ENCODE results near the gene ADAMTS9.

ADAMTS9 gene

GRCh38 chr3:64651741-64652241 lies 36.0 kb downstream of the ADAMTS9 start:
- DNase-seq = no peak

GRCh38 chr3:64651303-64651702 lies 36.5 kb downstream of the ADAMTS9 start:
- no peak for DNase-seq

- no peak for DNase-seq
These were observed 37.1 kb downstream of the ADAMTS9 start for GRCh38 chr3:64650715-64651114.

- no peak for DNase-seq
These were observed 37.6 kb downstream of the ADAMTS9 start for GRCh38 chr3:64650096-64650622.

GRCh38 chr3:64648927-64649906 lies 38.6 kb downstream of the ADAMTS9 start:
- DNase-seq = no peak

GRCh38 chr3:64647825-64648224 lies 40.0 kb downstream of the ADAMTS9 start:
- no peak for DNase-seq

- DNase-seq = no peak
These were observed 42.6 kb downstream of the ADAMTS9 start for GRCh38 chr3:64645243-64645642.

- no peak for DNase-seq
These were observed 43.3 kb downstream of the ADAMTS9 start for GRCh38 chr3:64644483-64644882.

GRCh38 chr3:64642327-64643151 lies 45.3 kb downstream of the ADAMTS9 start:
- DNase-seq = no peak

- DNase-seq = no peak
These were observed 48.8 kb downstream of the ADAMTS9 start for GRCh38 chr3:64638981-64639481.

- DNase-seq = no peak
These were observed 49.3 kb downstream of the ADAMTS9 start for GRCh38 chr3:64638511-64638910.

- no peak for DNase-seq
These were observed 53.4 kb downstream of the ADAMTS9 start for GRCh38 chr3:64634417-64634816.

- DNase-seq = no peak
These were observed 55.8 kb downstream of the ADAMTS9 start for GRCh38 chr3:64631951-64632350.

GRCh38 chr3:64627471-64628321 lies 60.1 kb downstream of the ADAMTS9 start:
- no peak for DNase-seq

- no peak for DNase-seq
These were observed 60.8 kb downstream of the ADAMTS9 start for GRCh38 chr3:64627042-64627441.

GRCh38 chr3:64625381-64625780 lies 62.4 kb downstream of the ADAMTS9 start:
- DNase-seq = no peak

- DNase-seq = no peak
These were observed 64.7 kb downstream of the ADAMTS9 start for GRCh38 chr3:64623125-64623524.

GRCh38 chr3:64621726-64622395 lies 65.9 kb downstream of the ADAMTS9 start:
- no peak for DNase-seq

GRCh38 chr3:64621275-64621674 lies 66.5 kb downstream of the ADAMTS9 start:
- DNase-seq = no peak

- no peak for DNase-seq
These were observed 67.8 kb downstream of the ADAMTS9 start for GRCh38 chr3:64620020-64620419.

- DNase-seq = no peak
These were observed 68.6 kb downstream of the ADAMTS9 start for GRCh38 chr3:64619216-64619615.
